Measurements from ENCODE around the gene SNRK.

DNA sequence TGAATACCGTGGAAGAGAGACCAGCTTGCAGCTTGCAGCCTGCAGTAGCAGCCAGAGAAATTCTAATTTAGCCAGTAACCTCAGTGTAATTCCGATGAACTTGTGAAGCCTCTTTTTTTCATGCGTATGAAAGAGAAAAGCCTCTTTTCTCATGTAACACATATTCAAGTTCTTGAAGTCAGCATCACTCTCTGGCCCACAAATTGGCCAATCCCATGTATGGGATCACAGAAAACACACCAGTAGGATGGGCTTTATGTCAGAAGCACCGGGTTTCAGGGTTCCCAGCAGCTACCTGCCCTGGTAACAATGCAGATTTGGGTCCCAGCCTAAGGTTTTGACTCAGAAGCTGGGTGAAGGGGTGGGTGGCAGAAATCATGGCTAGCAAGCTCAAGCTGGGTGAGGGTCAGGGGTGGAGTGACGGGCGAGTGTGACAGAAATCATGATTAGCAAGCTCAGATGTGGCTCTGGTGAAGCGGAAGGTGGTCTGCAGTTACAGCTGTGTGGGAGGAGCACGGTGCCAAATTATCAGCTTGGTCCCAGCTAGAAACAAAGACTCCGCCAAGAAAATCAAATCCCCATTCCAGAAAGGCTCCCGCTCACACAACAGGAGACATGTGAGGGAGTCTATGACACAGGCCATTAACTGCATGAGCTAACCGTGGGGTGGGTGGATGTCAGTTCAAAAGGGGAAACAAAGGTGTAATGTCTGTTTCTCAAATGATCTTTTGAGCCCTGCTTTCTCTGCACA is 86.6 kb downstream of the SNRK start:
- no peak for TF ChIP-seq POLR2A (IDR thresholded peaks at IDR 0.05; ENCODE audit: low read depth, low read length)
- no peak for TF ChIP-seq POLR2AphosphoS5 (IDR thresholded peaks at IDR 0.05; ENCODE audit: low read depth, low read length)
- TF ChIP-seq TAF1 (IDR thresholded peaks at IDR 0.05; ENCODE audit: borderline replicate concordance, low read depth, low read length), result no peak

Data from GM12892 (cell line).